ENCODE measurements around the gene REEP1. TPM values are rescaled to one million over a fixed set of nuclear protein-coding genes. Genes with fewer than 3 reads are reported as not detected.

Gene REEP1
- total RNA-seq, 1 donor from 2014 or later = 0.62 TPM

DNA sequence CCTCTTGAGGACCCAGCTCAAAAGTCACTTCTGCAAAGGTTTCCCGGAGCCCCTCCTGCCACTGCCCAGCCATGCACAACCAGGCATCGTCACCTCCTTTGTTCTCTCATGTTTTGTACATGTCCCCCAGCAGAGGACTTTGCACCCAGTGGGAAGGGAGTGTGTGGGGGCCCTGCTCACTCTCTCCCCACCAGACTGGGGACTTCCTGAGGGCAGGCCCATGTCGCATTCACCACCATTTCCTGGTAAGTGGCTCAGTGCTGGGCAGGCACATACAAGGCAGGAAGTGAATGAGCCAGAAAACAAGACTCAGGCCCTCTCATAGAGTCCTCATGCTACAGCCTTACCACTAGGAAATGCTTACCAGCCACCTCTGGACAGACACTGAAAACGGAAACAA, 119.3 kb downstream of the REEP1 start:
- peaks cover 2% of the 10 kb centered on the region for H3K27me3 Mint-ChIP-seq (ENCODE audit: unreplicated experiment)
- DNase-seq (ENCODE audit: low spot score) = no peak
- peaks cover 28% of the 10 kb centered on the region for H3K4me1 Mint-ChIP-seq (ENCODE audit: unreplicated experiment)
- H3K27ac Mint-ChIP-seq (ENCODE audit: unreplicated experiment) = no peak overlapping the region
- peaks cover 9% of the 10 kb centered on the region for H3K36me3 Mint-ChIP-seq (ENCODE audit: low read depth, unreplicated experiment)
- H3K9me3 Mint-ChIP-seq (ENCODE audit: unreplicated experiment) = no peaks in the 10 kb centered on the region
- H3K4me3 Mint-ChIP-seq (ENCODE audit: unreplicated experiment) = no peak overlapping the region
- TF ChIP-seq, protein P1, sequence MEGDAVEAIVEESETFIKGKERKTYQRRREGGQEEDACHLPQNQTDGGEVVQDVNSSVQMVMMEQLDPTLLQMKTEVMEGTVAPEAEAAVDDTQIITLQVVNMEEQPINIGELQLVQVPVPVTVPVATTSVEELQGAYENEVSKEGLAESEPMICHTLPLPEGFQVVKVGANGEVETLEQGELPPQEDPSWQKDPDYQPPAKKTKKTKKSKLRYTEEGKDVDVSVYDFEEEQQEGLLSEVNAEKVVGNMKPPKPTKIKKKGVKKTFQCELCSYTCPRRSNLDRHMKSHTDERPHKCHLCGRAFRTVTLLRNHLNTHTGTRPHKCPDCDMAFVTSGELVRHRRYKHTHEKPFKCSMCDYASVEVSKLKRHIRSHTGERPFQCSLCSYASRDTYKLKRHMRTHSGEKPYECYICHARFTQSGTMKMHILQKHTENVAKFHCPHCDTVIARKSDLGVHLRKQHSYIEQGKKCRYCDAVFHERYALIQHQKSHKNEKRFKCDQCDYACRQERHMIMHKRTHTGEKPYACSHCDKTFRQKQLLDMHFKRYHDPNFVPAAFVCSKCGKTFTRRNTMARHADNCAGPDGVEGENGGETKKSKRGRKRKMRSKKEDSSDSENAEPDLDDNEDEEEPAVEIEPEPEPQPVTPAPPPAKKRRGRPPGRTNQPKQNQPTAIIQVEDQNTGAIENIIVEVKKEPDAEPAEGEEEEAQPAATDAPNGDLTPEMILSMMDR (IDR thresholded peaks at IDR 0.05; ENCODE audit: unreplicated experiment) = no peak

DNA sequence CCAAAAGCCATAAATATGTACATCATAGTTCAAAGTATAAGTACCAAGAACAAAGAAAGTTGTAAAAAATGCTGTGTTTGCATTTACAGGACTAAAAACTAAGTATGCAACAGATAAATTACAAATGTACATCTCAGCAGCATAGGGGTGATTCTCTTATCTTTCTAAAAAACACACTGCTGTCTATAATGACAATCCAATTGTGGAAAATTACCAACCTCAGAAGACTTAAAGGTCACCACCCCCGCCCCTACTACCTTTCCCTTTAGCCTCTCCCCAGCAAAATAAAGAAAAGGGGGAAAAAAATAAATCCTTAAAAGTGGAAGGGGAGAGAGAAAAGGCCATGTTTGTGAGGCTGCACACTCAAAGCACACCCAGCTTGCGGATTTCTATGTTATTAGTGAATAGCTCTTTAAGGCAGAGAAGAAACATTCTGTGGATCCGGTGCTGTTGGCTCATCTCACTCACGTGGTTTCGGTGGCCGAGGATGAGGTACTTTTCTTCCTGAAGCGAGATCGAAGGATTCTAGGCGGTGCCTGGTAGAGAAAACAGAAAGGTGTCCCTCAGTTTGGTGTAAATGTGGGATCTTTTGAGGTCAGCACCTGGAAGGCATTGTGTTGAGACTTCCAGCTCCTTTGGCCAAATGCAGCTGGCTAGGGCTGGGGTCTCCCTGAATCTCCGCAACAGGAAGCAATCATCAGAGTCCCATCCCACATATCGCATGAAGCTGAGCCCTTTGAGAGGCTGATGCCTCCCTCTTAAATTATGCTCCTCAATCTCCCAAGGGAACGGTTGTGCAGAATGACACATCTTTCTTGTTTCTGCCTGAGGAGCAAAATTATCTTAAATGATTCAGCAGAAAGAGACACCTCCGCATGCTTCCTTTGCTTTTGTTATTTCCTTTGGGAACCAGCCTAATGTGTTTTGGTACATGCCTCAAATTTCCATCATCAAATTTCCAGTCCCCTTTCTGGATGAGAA, 120.6 kb downstream of the REEP1 start:
- no peak for DNase-seq (ENCODE audit: low spot score)
- H3K27ac Mint-ChIP-seq (ENCODE audit: unreplicated experiment) = no peak overlapping the region
- peaks cover 24% of the 10 kb centered on the region for H3K4me1 Mint-ChIP-seq (ENCODE audit: unreplicated experiment)
- H3K36me3 Mint-ChIP-seq (ENCODE audit: low read depth, unreplicated experiment) = peaks cover 13% of the 10 kb centered on the region
- H3K9me3 Mint-ChIP-seq (ENCODE audit: unreplicated experiment) = no peaks in the 10 kb centered on the region
- H3K4me3 Mint-ChIP-seq (ENCODE audit: unreplicated experiment) = no peak overlapping the region
- H3K27me3 Mint-ChIP-seq (ENCODE audit: unreplicated experiment) = peaks cover 2% of the 10 kb centered on the region
- TF ChIP-seq, protein P1 (IDR thresholded peaks at IDR 0.05; ENCODE audit: unreplicated experiment) = no peak

DNA sequence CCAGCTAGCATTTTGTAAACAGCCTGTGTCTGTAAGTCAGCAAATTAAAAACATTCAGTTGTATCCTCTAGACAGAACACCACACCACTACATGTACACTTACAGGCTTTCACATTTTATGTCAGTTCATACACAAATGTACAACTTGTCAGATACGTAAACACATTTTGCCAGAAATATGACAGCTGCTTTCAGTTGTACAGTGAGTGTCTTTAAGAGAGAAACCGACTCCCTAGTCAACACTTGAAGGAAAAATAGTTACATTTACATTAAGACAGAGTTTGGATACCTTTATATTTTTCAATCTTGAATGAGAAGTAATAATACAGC, 123.0 kb downstream of the REEP1 start:
- no peak for DNase-seq (ENCODE audit: low spot score)
- TF ChIP-seq, protein P1 (IDR thresholded peaks at IDR 0.05; ENCODE audit: unreplicated experiment) = no peak
- Mint-ChIP-seq H3K4me1 (ENCODE audit: unreplicated experiment) (peaks cover 4% of the 10 kb centered on the region), H3K27me3 (ENCODE audit: unreplicated experiment) (peaks cover 2% of the 10 kb centered on the region), H3K9me3 (ENCODE audit: unreplicated experiment) (no peaks in the 10 kb centered on the region), H3K4me3 (ENCODE audit: unreplicated experiment) (no peak overlapping the region), H3K27ac (ENCODE audit: unreplicated experiment) (no peak overlapping the region), H3K36me3 (ENCODE audit: low read depth, unreplicated experiment) (peaks cover 30% of the 10 kb centered on the region)

- H3K27ac Mint-ChIP-seq (ENCODE audit: unreplicated experiment) = peak overlapping the region; percentile 74
- DNase-seq (ENCODE audit: low spot score) = no peak
- peaks cover 30% of the 10 kb centered on the region for H3K36me3 Mint-ChIP-seq (ENCODE audit: low read depth, unreplicated experiment)
- peaks cover 4% of the 10 kb centered on the region for H3K4me1 Mint-ChIP-seq (ENCODE audit: unreplicated experiment)
- peak overlapping the region; percentile 31 for H3K4me3 Mint-ChIP-seq (ENCODE audit: unreplicated experiment)
- TF ChIP-seq, protein P1 (IDR thresholded peaks at IDR 0.05; ENCODE audit: unreplicated experiment) = no peak
- peaks cover 2% of the 10 kb centered on the region for H3K27me3 Mint-ChIP-seq (ENCODE audit: unreplicated experiment)
- no peaks in the 10 kb centered on the region for H3K9me3 Mint-ChIP-seq (ENCODE audit: unreplicated experiment)
Observed at GRCh38 chr2:86213699-86214502, 123.5 kb downstream of the REEP1 start.

Data from endothelial cell (in vitro differentiated cells).